ENCODE measurements around the gene TEAD2.

Gene TEAD2

GRCh38 chr19:49344505-49345423, 17.5 kb downstream of the TEAD2 start:
- no peak overlapping the region for H3K27ac Mint-ChIP-seq
- H3K27me3 Mint-ChIP-seq, result no peaks in the 10 kb centered on the region
- no peaks in the 10 kb centered on the region for H3K9me3 Mint-ChIP-seq
- DNase-seq, result no peak
- H3K36me3 Mint-ChIP-seq (ENCODE audit: low read depth), result peaks cover 14% of the 10 kb centered on the region
- peaks cover 11% of the 10 kb centered on the region for H3K4me1 Mint-ChIP-seq (ENCODE audit: low read depth)
- H3K4me3 Mint-ChIP-seq, result no peak overlapping the region

GRCh38 chr19:49343123-49343522, 19.1 kb downstream of the TEAD2 start:
- no peak for DNase-seq
- peaks cover 28% of the 10 kb centered on the region for H3K36me3 Mint-ChIP-seq (ENCODE audit: low read depth)
- no peak overlapping the region for H3K4me3 Mint-ChIP-seq
- peaks cover 18% of the 10 kb centered on the region for H3K4me1 Mint-ChIP-seq (ENCODE audit: low read depth)
- no peaks in the 10 kb centered on the region for H3K27me3 Mint-ChIP-seq
- no peaks in the 10 kb centered on the region for H3K9me3 Mint-ChIP-seq
- H3K27ac Mint-ChIP-seq, result no peak overlapping the region

- H3K27me3 Mint-ChIP-seq, result no peaks in the 10 kb centered on the region
- H3K4me3 Mint-ChIP-seq, result no peak overlapping the region
- peaks cover 24% of the 10 kb centered on the region for H3K4me1 Mint-ChIP-seq (ENCODE audit: low read depth)
- no peak for DNase-seq
- peaks cover 35% of the 10 kb centered on the region for H3K36me3 Mint-ChIP-seq (ENCODE audit: low read depth)
- H3K27ac Mint-ChIP-seq, result peak overlapping the region; percentile 6
- H3K9me3 Mint-ChIP-seq, result no peaks in the 10 kb centered on the region
Measured at GRCh38 chr19:49342291-49342721, 19.9 kb downstream of the TEAD2 start.

GRCh38 chr19:49340865-49341718, 21.1 kb downstream of the TEAD2 start:
- H3K36me3 Mint-ChIP-seq (ENCODE audit: low read depth), result peaks cover 46% of the 10 kb centered on the region
- peaks cover 35% of the 10 kb centered on the region for H3K4me1 Mint-ChIP-seq (ENCODE audit: low read depth)
- H3K4me3 Mint-ChIP-seq, result no peak overlapping the region

GRCh38 chr19:49340069-49340864, 21.9 kb downstream of the TEAD2 start:
- Mint-ChIP-seq H3K27me3 (no peaks in the 10 kb centered on the region), H3K4me3 (no peak overlapping the region), H3K4me1 (ENCODE audit: low read depth) (peaks cover 41% of the 10 kb centered on the region), H3K9me3 (no peaks in the 10 kb centered on the region), H3K27ac (peak overlapping the region; percentile 55), H3K36me3 (ENCODE audit: low read depth) (peaks cover 53% of the 10 kb centered on the region)
- DNase-seq, result peak; percentile 33

More at GRCh38 chr19:49340865-49341718, 21.1 kb downstream of the TEAD2 start:
- DNase-seq, result no peak
- no peaks in the 10 kb centered on the region for H3K27me3 Mint-ChIP-seq
- H3K9me3 Mint-ChIP-seq, result no peaks in the 10 kb centered on the region
- H3K27ac Mint-ChIP-seq, result no peak overlapping the region

- Mint-ChIP-seq H3K27ac (no peak overlapping the region), H3K27me3 (no peaks in the 10 kb centered on the region), H3K36me3 (ENCODE audit: low read depth) (peaks cover 56% of the 10 kb centered on the region), H3K4me1 (ENCODE audit: low read depth) (peaks cover 41% of the 10 kb centered on the region), H3K9me3 (no peaks in the 10 kb centered on the region), H3K4me3 (no peak overlapping the region)
- DNase-seq, result peak; percentile 23
Measured at GRCh38 chr19:49339301-49340068, 22.7 kb downstream of the TEAD2 start.

- no peak overlapping the region for H3K4me3 Mint-ChIP-seq
- peaks cover 56% of the 10 kb centered on the region for H3K36me3 Mint-ChIP-seq (ENCODE audit: low read depth)
- H3K4me1 Mint-ChIP-seq (ENCODE audit: low read depth), result peaks cover 47% of the 10 kb centered on the region
- H3K9me3 Mint-ChIP-seq, result no peaks in the 10 kb centered on the region
- H3K27ac Mint-ChIP-seq, result no peak overlapping the region
- no peaks in the 10 kb centered on the region for H3K27me3 Mint-ChIP-seq
- DNase-seq, result peak; percentile 43
Measured at GRCh38 chr19:49338691-49339300, 23.4 kb downstream of the TEAD2 start.

- H3K4me3 Mint-ChIP-seq, result no peak overlapping the region
- no peak overlapping the region for H3K27ac Mint-ChIP-seq
- DNase-seq, result peak; percentile 22
- H3K4me1 Mint-ChIP-seq (ENCODE audit: low read depth), result peaks cover 53% of the 10 kb centered on the region
- no peaks in the 10 kb centered on the region for H3K9me3 Mint-ChIP-seq
- H3K27me3 Mint-ChIP-seq, result no peaks in the 10 kb centered on the region
- H3K36me3 Mint-ChIP-seq (ENCODE audit: low read depth), result peaks cover 56% of the 10 kb centered on the region
Measured at GRCh38 chr19:49338023-49338677, 24.1 kb downstream of the TEAD2 start.

- Mint-ChIP-seq H3K36me3 (ENCODE audit: low read depth) (peaks cover 56% of the 10 kb centered on the region), H3K9me3 (no peaks in the 10 kb centered on the region), H3K4me3 (peak overlapping the region; percentile 96), H3K27ac (peak overlapping the region; percentile 99), H3K4me1 (ENCODE audit: low read depth) (peaks cover 60% of the 10 kb centered on the region), H3K27me3 (no peaks in the 10 kb centered on the region)
- DNase-seq, result no peak
Measured at GRCh38 chr19:49337267-49338022, 24.8 kb downstream of the TEAD2 start.

GRCh38 chr19:49336482-49337266, 25.5 kb downstream of the TEAD2 start:
- Mint-ChIP-seq H3K4me3 (peak overlapping the region; percentile 96), H3K9me3 (no peaks in the 10 kb centered on the region), H3K36me3 (ENCODE audit: low read depth) (peaks cover 56% of the 10 kb centered on the region), H3K27me3 (no peaks in the 10 kb centered on the region), H3K4me1 (ENCODE audit: low read depth) (peaks cover 67% of the 10 kb centered on the region), H3K27ac (peak overlapping the region; percentile 99)
- peak; percentile 28 for DNase-seq

- Mint-ChIP-seq H3K27me3 (no peaks in the 10 kb centered on the region), H3K27ac (peak overlapping the region; percentile 99), H3K4me3 (peak overlapping the region; percentile 96), H3K36me3 (ENCODE audit: low read depth) (peaks cover 54% of the 10 kb centered on the region), H3K4me1 (ENCODE audit: low read depth) (peaks cover 75% of the 10 kb centered on the region), H3K9me3 (no peaks in the 10 kb centered on the region)
- peak; percentile 29 for DNase-seq
Measured at GRCh38 chr19:49335784-49336481, 26.3 kb downstream of the TEAD2 start.
